HG03460 (cell line): ENCODE measurements around the gene UBL4A.

ENCODE experiments used
- ATAC-seq: cut with Tn5 transposase; IDR thresholded peaks from one replicate; pipeline ENCODE4 v1.9.1; 2021; ENCODE audit not compliant: unreplicated experiment

UBL4A gene

GRCh38 chrX:154486396-154487207 lies at the start of gene UBL4A:
UBL4A (minus strand) TSS chrX:154486615; CDS start chrX:154486584, 31 bp downstream.
- ATAC-seq, result peak; percentile 37

- ATAC-seq, result no peak
Observed at GRCh38 chrX:154535892-154536291, 49.5 kb upstream of the UBL4A start.

- peak; percentile 81 for ATAC-seq
Observed at GRCh38 chrX:154534526-154535322, 48.3 kb upstream of the UBL4A start.

- no peak for ATAC-seq
Observed at GRCh38 chrX:154532690-154533089, 46.3 kb upstream of the UBL4A start.

GRCh38 chrX:154531626-154532025 lies 45.2 kb upstream of the UBL4A start:
- ATAC-seq, result no peak

GRCh38 chrX:154530286-154530685 lies 43.9 kb upstream of the UBL4A start:
- no peak for ATAC-seq

GRCh38 chrX:154529206-154529612 lies 42.8 kb upstream of the UBL4A start:
- no peak for ATAC-seq

- peak; percentile 85 for ATAC-seq
Observed at GRCh38 chrX:154526901-154527675, 40.7 kb upstream of the UBL4A start.

- ATAC-seq, result no peak
Observed at GRCh38 chrX:154525606-154526490, 39.4 kb upstream of the UBL4A start.

GRCh38 chrX:154519389-154519788 lies 33.0 kb upstream of the UBL4A start:
- ATAC-seq, result no peak

GRCh38 chrX:154517101-154517781 lies 30.8 kb upstream of the UBL4A start:
- ATAC-seq, result no peak

- ATAC-seq, result no peak
Observed at GRCh38 chrX:154516656-154517100, 30.3 kb upstream of the UBL4A start.

- peak; percentile 84 for ATAC-seq
Observed at GRCh38 chrX:154515966-154516655, 29.7 kb upstream of the UBL4A start, which contains the start of gene FAM3A. FAM3A (minus strand) TSS chrX:154516232; CDS start chrX:154515772, 460 bp downstream.

- ATAC-seq, result peak; percentile 29
Observed at GRCh38 chrX:154515090-154515965, 28.9 kb upstream of the UBL4A start.

GRCh38 chrX:154513716-154514115 lies 27.3 kb upstream of the UBL4A start:
- ATAC-seq, result no peak

GRCh38 chrX:154512879-154513553 lies 26.6 kb upstream of the UBL4A start:
- no peak for ATAC-seq

GRCh38 chrX:154511761-154512160 lies 25.3 kb upstream of the UBL4A start:
- no peak for ATAC-seq
